HG02763 (cell line): ENCODE measurements around the gene TBL1Y.
"Not testable (repeated sequence)": the region's sequence is repeated elsewhere in the genome, so short reads cannot be mapped to it uniquely, and the experiment has no call there.

ENCODE experiments used
- ATAC-seq: cut with Tn5 transposase; IDR thresholded peaks from one replicate; pipeline ENCODE4 v1.9.1; 2021; ENCODE audit warnings: mild to moderate bottlenecking, moderate library complexity; ENCODE audit not compliant: unreplicated experiment

The TBL1Y gene

DNA sequence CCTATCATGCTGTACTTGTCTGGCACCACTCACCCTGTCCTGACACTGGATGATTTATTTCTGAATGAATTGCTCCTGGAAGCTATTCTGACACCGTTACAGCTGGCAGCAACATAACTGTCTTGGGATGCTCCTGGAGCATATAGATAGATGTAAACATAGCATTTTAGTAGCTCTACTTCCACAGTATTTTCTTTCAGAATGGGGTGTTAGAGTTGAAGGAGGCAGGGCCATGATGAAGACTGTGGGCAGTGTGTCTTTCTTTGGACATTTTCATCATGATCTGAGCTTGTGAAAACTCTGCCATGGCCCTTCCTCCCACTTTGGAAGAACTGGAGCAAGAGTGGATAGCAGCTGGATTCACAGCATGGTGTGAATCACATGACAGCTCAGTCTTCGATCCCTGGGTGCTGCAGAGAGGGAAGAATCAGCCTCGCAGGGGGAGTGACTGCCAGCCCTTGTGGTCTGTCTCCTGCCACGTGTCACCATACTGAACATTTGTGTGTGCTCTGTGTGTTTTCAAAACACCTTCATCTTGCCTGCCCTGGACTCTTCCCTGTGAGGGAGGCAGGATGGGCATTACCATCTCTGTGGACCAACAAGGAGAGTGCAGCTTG lies 61.9 kb downstream of the TBL1Y start:
- ATAC-seq, result no peak

DNA sequence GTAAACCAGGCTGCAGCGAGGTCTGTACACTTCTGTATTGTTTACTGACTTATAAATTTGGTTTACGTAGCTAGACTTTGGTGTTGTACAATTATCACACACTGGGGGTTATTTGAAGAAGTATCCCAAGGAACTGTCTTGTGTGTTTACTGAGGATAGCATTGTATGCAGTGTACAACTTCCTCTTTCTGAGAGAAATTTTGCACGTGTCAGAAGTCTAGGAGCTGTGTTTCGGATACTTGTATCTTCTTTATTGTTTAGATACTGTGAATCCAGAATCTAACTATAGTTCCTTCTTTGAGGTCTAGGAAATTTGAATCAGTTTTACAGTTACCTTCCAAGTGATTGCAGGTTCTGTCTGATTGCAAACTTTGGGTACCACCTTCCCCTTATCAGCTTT lies 64.5 kb downstream of the TBL1Y start:
- ATAC-seq, result no peak

DNA sequence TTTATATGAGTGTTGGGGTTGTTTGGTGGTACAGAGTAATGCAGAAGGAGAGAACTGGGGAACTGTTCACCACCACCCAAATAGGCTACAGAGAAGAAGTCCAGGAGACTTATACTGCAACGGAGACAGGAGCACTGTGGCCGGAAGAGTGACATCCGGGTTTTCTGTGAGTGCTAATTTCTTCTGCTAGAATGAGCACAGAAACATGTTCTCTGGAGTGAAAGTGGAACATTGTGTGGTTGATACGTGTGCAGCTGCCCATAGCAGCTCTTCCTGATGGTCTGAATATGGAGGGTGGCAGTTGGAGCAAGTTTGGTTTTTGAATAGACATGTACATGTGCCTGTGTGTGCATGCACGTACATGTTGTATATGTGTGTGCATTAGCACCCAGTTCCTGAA lies 67.3 kb downstream of the TBL1Y start:
- no peak for ATAC-seq

DNA sequence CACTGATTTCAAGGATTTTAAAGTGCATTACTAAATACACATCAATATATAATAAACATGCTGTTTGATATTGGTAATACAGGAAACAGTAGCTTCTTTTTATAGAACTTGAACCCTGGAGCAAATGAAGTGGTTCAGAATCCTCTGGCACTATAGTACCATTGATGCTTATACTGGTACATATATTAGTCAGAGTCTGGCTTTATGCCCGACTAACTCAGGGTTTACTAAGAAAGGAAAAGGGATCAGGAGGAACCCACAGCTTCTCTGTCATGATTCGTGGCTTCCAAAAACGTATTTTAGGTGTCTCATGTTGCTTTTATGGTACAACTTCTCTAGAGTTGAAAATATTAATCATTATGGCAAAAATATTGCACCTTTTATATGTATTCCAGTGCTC lies 72.7 kb downstream of the TBL1Y start:
- ATAC-seq, result no peak

GRCh38 chrY:6987811-6988210 lies 77.3 kb downstream of the TBL1Y start:
- no peak for ATAC-seq

- ATAC-seq, result no peak
Measured at GRCh38 chrY:6989886-6990620, 79.6 kb downstream of the TBL1Y start.

GRCh38 chrY:6992041-6992440 lies 81.5 kb downstream of the TBL1Y start:
- no peak for ATAC-seq

DNA sequence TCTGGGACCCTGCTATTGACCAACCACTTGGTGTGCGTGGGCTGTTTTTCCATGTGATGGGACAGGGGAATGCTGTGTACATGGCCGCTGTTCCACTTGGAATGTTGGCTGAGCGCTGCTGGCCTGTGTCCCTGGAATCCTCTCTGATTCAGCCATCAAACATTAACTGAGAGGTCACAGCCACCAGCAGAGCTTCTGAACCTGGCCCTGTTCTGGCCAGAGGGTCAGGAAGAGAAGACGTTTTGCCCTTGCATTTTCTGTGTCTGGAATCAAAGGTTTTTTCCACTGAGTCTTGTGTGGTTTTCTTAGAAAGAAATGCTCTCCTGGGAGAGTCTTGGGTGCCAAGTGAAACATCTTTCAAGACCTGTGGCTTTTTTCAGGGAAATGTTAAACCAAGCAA lies 85.5 kb downstream of the TBL1Y start:
- no peak for ATAC-seq

GRCh38 chrY:6997503-6998066 lies 87.1 kb downstream of the TBL1Y start:
- ATAC-seq, result no peak

DNA sequence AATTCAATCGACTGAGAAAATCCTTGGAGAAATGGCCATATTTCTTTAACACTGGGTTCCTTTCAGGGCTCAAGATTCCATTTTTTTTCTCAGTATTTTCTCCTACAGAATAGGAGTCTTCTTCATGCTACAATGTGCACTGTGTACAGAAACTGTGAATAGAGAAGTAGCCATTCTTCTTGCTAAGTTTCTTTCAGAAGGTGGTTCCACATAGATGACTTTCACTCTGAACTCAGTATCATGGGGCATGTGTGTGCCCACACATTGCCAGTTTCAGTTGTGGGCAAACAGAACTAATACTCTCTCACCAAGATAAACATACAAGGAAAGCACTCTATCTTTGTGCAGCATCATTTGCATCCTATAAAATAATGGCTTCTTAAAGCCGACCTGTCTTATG lies 89.4 kb downstream of the TBL1Y start:
- ATAC-seq, result no peak

DNA sequence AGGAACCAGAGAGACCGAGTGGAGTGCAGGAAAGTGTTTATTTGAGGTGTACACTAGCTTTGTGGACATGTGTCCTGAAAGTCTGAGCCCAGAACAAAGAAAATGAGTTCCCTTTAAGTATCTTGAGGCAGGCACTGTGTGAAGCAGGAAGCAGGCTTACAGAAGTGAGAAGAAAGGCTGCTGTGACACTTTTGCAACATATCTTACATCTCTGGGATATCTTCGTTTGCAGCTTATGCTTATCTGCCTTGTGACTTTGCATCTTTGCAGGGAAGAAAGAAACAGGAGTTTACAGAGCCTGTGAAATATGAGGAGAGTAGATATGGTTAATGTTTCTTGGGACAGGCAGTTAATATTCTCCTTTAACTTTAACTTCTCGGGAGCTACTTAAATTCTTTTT lies 92.1 kb downstream of the TBL1Y start:
- no peak for ATAC-seq

GRCh38 chrY:7007911-7008310 lies 97.4 kb downstream of the TBL1Y start:
- ATAC-seq, result no peak

GRCh38 chrY:7008578-7009355 lies 98.3 kb downstream of the TBL1Y start:
- ATAC-seq, result no peak

- ATAC-seq, result no peak
Measured at GRCh38 chrY:7013051-7013450, 102.6 kb downstream of the TBL1Y start.

DNA sequence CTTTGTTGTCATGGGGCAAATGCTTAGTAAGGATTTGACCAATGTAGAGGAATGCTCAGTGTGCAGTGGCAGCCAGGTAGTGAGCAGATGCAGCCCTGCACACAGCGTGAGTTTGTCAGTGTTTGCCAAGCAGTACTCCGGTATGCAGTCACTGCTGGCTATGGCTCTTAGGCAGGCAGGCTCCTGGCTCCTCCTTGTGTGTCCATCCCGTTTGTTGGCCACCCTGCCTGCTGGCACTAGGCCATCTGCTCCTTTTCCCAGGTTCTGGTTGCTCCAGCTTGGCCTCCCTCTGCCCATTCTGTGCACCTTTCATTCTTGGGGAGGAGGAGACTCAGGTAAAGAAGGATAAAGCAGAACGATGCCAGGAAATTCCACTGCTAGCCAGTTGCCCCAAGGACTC lies 106.0 kb downstream of the TBL1Y start:
- ATAC-seq, result no peak

- no peak for ATAC-seq
Measured at GRCh38 chrY:7017244-7018080, 107.0 kb downstream of the TBL1Y start.

DNA sequence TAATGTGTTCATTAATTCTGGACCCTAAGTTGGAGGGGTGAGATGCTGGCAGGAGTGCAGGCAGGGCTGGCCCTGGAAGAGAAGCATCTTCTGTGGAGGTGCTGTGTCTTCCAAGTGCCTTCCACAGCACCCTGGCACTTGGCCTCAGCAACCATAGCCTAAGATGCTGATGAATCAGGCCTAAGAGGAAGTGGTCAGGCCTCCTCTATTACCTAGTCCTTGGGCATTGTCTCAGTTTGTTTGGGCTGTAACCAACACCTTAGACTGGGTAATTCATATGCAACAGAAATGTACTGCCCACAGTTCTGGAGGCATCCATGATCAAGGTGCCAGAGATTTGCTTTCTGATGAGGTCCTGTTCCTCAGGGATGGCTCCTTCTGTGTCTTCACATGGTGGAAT lies 128.5 kb downstream of the TBL1Y start:
- ATAC-seq, result no peak

- no peak for ATAC-seq
Measured at GRCh38 chrY:7040662-7041061, 130.2 kb downstream of the TBL1Y start.

GRCh38 chrY:7041983-7042382 lies 131.5 kb downstream of the TBL1Y start:
- no peak for ATAC-seq

DNA sequence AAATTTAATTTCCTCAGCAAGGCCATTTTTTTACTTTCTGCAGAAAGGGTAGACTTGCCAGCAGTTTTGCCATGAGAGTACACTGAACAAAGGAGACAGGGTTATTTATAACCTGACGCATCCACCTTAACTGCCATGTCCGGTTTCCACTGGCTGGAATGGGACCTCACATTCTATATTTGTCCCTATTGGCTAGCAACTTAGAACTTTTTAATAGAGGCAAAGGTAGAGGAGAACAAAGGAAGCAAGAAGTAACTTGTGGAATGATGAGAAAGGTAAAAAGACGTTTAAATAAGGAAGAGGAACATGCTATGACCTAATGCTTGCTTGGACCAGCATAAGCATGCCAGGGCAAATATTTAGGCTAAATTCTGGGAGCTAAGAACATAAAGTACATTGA lies 142.0 kb downstream of the TBL1Y start:
- not testable (repeated sequence) for ATAC-seq

GRCh38 chrY:7056886-7057285 lies 146.4 kb downstream of the TBL1Y start:
- no peak for ATAC-seq
